WTC11 (cell line): ENCODE results near the gene C10orf90. TPM values are rescaled to one million over a fixed set of nuclear protein-coding genes. Genes with fewer than 3 reads are reported as not detected.

ENCODE experiments used
- ATAC-seq: fragments of 200-7000 bp; cut with Tn5 transposase; 2 replicates; pipeline ENCODE4 v1.10.0; 2021; ENCODE audit warnings: mild to moderate bottlenecking, moderate library complexity
- CTCF ChIA-PET: fragments of 300-600 bp; sonication (Branson Sonifier 250); formaldehyde crosslinking; loops from one replicate; lab custom pipeline; 2021; ENCODE audit warnings: antibody characterized with exemption; lab: Charles Lee
- POLR2A ChIA-PET: fragments of 350-600 bp; sonication (Branson Sonifier 250); formaldehyde crosslinking; loops from one replicate; lab custom pipeline; 2021; ENCODE audit warnings: antibody characterized with exemption; lab: Charles Lee
- DNase-seq: peaks from one replicate; pipeline ENCODE4 v3.0.0; 2021; ENCODE audit warnings: low spot score
- H3K27ac Mint-ChIP-seq: 2 replicates; pipeline ENCODE4 v1.8.0; 2021; ENCODE audit warnings: mixed read lengths
- H3K27me3 Mint-ChIP-seq: 2 replicates; pipeline ENCODE4 v1.8.0; 2021; ENCODE audit warnings: low read depth, mild to moderate bottlenecking, moderate library complexity, mixed read lengths
- H3K36me3 Mint-ChIP-seq: 2 replicates; pipeline ENCODE4 v1.8.0; 2021; ENCODE audit warnings: mixed read lengths
- H3K4me1 Mint-ChIP-seq: 2 replicates; pipeline ENCODE4 v1.8.0; 2022; ENCODE audit warnings: mixed read lengths
- H3K4me3 Mint-ChIP-seq: 2 replicates; pipeline ENCODE4 v1.8.0; 2021; ENCODE audit warnings: mild to moderate bottlenecking, moderate library complexity, mixed read lengths
- H3K9me3 Mint-ChIP-seq: 2 replicates; pipeline ENCODE4 v1.8.0; 2021; ENCODE audit warnings: mixed read lengths
- CBFB ChIP-seq: sonication (generic); formaldehyde crosslinking; IDR thresholded peaks from 2 replicates; pipeline ENCODE4 v1.8.1; 2022; ENCODE audit warnings: mild to moderate bottlenecking, low read depth, missing genetic modification reagents
- CREM ChIP-seq: sonication (generic); formaldehyde crosslinking; IDR thresholded peaks from 2 replicates; pipeline ENCODE4 v1.8.1; 2022; ENCODE audit warnings: mild to moderate bottlenecking, missing genetic modification reagents, moderate library complexity
- E2F1 ChIP-seq: sonication (generic); formaldehyde crosslinking; IDR thresholded peaks from 2 replicates; pipeline ENCODE4 v1.8.0; 2022; ENCODE audit warnings: mild to moderate bottlenecking, missing genetic modification reagents
- ETV6 ChIP-seq: sonication (generic); formaldehyde crosslinking; IDR thresholded peaks from 2 replicates; pipeline ENCODE4 v1.8.1; 2022; ENCODE audit warnings: mild to moderate bottlenecking, missing genetic modification reagents
- GABPB1 ChIP-seq: sonication (generic); formaldehyde crosslinking; IDR thresholded peaks from 2 replicates; pipeline ENCODE4 v1.8.1; 2023; ENCODE audit warnings: mild to moderate bottlenecking, missing genetic modification reagents
- HMGXB4 ChIP-seq: sonication (generic); formaldehyde crosslinking; IDR thresholded peaks from 2 replicates; pipeline ENCODE4 v1.8.1; 2023; ENCODE audit warnings: mild to moderate bottlenecking, moderate library complexity, missing genetic modification reagents
- KAT7 ChIP-seq: sonication (generic); formaldehyde crosslinking; IDR thresholded peaks from 2 replicates; pipeline ENCODE4 v1.8.1; 2023; ENCODE audit warnings: missing genetic modification reagents, mild to moderate bottlenecking, borderline replicate concordance
- NFATC4 ChIP-seq: fragments of 250-450 bp; sonication (Bioruptor Pico); IDR thresholded peaks from 2 replicates; pipeline ENCODE4 v1.9.0; 2021; ENCODE audit warnings: mild to moderate bottlenecking
- NR2C2 ChIP-seq: sonication (generic); formaldehyde crosslinking; IDR thresholded peaks from 2 replicates; pipeline ENCODE4 v1.8.0; 2022; ENCODE audit warnings: mild to moderate bottlenecking, missing genetic modification reagents
- OVOL2 ChIP-seq: fragments of 250-450 bp; sonication (Bioruptor Pico); IDR thresholded peaks from 2 replicates; pipeline ENCODE4 v1.9.0; 2021; ENCODE audit warnings: mild to moderate bottlenecking, borderline replicate concordance
- PREB ChIP-seq: sonication (generic); formaldehyde crosslinking; IDR thresholded peaks from 2 replicates; pipeline ENCODE4 v1.8.1; 2022; ENCODE audit warnings: mild to moderate bottlenecking, missing genetic modification reagents, moderate library complexity, borderline replicate concordance
- SOX15 ChIP-seq: fragments of 250-450 bp; sonication (Bioruptor Pico); IDR thresholded peaks from 2 replicates; pipeline ENCODE4 v1.9.0; 2021; ENCODE audit warnings: mild to moderate bottlenecking
- SP1 ChIP-seq: sonication (generic); formaldehyde crosslinking; conservative IDR thresholded peaks from 2 replicates; pipeline ENCODE4 v1.8.1; 2022; ENCODE audit warnings: missing genetic modification reagents
- TEAD1 ChIP-seq: sonication (generic); formaldehyde crosslinking; IDR thresholded peaks from 2 replicates; pipeline ENCODE4 v1.8.0; 2022; ENCODE audit warnings: mild to moderate bottlenecking, missing genetic modification reagents
- TEAD4 ChIP-seq: sonication (generic); formaldehyde crosslinking; IDR thresholded peaks from 2 replicates; pipeline ENCODE4 v1.8.0; 2022; ENCODE audit warnings: mild to moderate bottlenecking, missing genetic modification reagents
- TP53 ChIP-seq: sonication (generic); formaldehyde crosslinking; IDR thresholded peaks from 2 replicates; pipeline ENCODE4 v1.8.1; 2023; ENCODE audit warnings: mild to moderate bottlenecking, missing genetic modification reagents
- ZNF263 ChIP-seq: sonication (generic); formaldehyde crosslinking; IDR thresholded peaks from 2 replicates; pipeline ENCODE4 v1.8.1; 2022; ENCODE audit warnings: low read depth, mild to moderate bottlenecking, moderate library complexity, missing genetic modification reagents
- ZNF317 ChIP-seq: sonication (generic); formaldehyde crosslinking; IDR thresholded peaks from 2 replicates; pipeline ENCODE4 v1.8.1; 2023; ENCODE audit warnings: low read depth, mild to moderate bottlenecking, moderate library complexity, missing genetic modification reagents, borderline replicate concordance
- total RNA-seq: library from RNA; stranded (reverse); gene quantifications from 3 replicates; pipeline ENCODE4 v1.2.3, GENCODE V29; 2021
- TF ChIP-seq, protein P1 (sequence below): sonication (generic); formaldehyde crosslinking; IDR thresholded peaks from 2 replicates; pipeline ENCODE4 v1.8.1; 2023; ENCODE audit warnings: mild to moderate bottlenecking, missing genetic modification reagents, borderline replicate concordance
- TF ChIP-seq, protein P2 (sequence below): sonication (generic); formaldehyde crosslinking; IDR thresholded peaks from 2 replicates; pipeline ENCODE4 v1.8.0; 2023; ENCODE audit warnings: missing genetic modification reagents, mild to moderate bottlenecking, borderline replicate concordance

Gene C10orf90
- total RNA-seq, 1 experiment from 2014 or later, result 0.85 TPM

DNA sequence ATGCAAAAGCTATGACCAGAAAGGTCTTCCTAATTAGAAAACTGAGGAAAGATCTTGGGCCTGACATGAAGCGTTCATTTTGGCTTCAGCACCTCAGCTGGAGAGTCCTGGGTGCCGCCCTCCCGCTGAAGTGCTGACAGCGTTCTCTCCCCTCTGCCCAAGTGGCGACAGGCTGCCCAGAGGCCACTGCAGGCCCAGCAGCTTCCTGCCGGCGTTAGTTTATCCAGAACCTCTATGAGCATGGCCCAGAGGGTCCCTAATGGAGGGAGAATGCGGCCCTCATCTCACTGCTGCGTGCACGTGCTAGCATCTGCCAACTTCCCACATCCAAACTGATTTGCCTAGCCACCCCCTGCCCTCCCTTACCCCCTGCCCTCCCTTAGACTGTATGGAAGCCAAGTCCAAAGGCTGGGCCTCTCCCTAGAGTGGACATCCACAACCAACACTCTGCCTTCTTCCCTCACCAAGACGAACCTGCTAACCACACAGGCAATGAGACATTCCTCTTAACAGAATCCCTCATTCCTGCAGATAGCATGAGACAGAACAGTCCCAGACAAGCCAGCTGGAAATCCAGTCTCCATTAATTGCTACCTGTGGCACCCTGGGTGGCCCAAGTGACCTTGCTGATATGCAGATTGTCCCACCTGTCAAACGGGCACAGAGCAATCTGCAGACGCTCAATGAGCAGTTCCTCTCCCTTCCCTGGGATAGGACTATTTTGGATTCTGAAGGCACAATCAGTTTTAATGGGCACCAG is 108.4 kb downstream of the C10orf90 start (continued):
- TF ChIP-seq KAT7 (CRISPR knock-in tag) (no peak), ETV6 (CRISPR knock-in tag) (no peak), TEAD1 (no peak), TP53 (CRISPR knock-in tag) (no peak), NR2C2 (CRISPR knock-in tag) (no peak), GABPB1 (CRISPR knock-in tag) (no peak)
- TF ChIP-seq, protein P1, sequence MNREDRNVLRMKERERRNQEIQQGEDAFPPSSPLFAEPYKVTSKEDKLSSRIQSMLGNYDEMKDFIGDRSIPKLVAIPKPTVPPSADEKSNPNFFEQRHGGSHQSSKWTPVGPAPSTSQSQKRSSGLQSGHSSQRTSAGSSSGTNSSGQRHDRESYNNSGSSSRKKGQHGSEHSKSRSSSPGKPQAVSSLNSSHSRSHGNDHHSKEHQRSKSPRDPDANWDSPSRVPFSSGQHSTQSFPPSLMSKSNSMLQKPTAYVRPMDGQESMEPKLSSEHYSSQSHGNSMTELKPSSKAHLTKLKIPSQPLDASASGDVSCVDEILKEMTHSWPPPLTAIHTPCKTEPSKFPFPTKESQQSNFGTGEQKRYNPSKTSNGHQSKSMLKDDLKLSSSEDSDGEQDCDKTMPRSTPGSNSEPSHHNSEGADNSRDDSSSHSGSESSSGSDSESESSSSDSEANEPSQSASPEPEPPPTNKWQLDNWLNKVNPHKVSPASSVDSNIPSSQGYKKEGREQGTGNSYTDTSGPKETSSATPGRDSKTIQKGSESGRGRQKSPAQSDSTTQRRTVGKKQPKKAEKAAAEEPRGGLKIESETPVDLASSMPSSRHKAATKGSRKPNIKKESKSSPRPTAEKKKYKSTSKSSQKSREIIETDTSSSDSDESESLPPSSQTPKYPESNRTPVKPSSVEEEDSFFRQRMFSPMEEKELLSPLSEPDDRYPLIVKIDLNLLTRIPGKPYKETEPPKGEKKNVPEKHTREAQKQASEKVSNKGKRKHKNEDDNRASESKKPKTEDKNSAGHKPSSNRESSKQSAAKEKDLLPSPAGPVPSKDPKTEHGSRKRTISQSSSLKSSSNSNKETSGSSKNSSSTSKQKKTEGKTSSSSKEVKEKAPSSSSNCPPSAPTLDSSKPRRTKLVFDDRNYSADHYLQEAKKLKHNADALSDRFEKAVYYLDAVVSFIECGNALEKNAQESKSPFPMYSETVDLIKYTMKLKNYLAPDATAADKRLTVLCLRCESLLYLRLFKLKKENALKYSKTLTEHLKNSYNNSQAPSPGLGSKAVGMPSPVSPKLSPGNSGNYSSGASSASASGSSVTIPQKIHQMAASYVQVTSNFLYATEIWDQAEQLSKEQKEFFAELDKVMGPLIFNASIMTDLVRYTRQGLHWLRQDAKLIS, result no peak
- TF ChIP-seq, all 79 proteins: peak for 0

GRCh38 chr10:126561294-126561920 is 109.1 kb downstream of the C10orf90 start:
- no peaks in the 10 kb centered on the region; the same call in none of the 2 replicates for H3K27me3 Mint-ChIP-seq
- H3K27ac Mint-ChIP-seq, result peak overlapping the region; percentile 28
- no peak for TF ChIP-seq TEAD4
- TF ChIP-seq CREM (CRISPR knock-in tag), result no peak
- 0 out of 2 replicates have a peak, but pooled peaks have one; percentile 9 for TF ChIP-seq SP1 (CRISPR knock-in tag)
- TF ChIP-seq HMGXB4 (CRISPR knock-in tag), result no peak
- peaks cover 37% of the 10 kb centered on the region for H3K4me1 Mint-ChIP-seq
- CTCF ChIA-PET, result interaction anchor here (1.3 kb wide), 1 partner anchor 58 kb away, joined by 3 read pairs; no protein-coding TSS in a partner anchor
- DNase-seq (no peak), ATAC-seq (peak; percentile 72)
- POLR2A ChIA-PET, result interaction anchor here (0.6 to 1.3 kb wide), 2 partner anchors 9 to 21 kb away, joined by 3 read pairs; no protein-coding TSS in a partner anchor
- H3K9me3 Mint-ChIP-seq, result peaks cover 14% of the 10 kb centered on the region
- H3K4me3 Mint-ChIP-seq, result peak overlapping the region; percentile 30
- peaks cover 17% of the 10 kb centered on the region for H3K36me3 Mint-ChIP-seq

- H3K4me3 Mint-ChIP-seq, result no peak overlapping the region
- peaks cover 38% of the 10 kb centered on the region for H3K4me1 Mint-ChIP-seq
- no peaks in the 10 kb centered on the region; the same call in 1 of the 2 replicates for H3K27me3 Mint-ChIP-seq
- ChIA-PET POLR2A (no interaction called here), CTCF (no interaction called here)
- H3K9me3 Mint-ChIP-seq, result peaks cover 5% of the 10 kb centered on the region
- no peak for DNase-seq
- TF ChIP-seq E2F1 (CRISPR knock-in tag), result no peak
- TF ChIP-seq OVOL2 (CRISPR knock-in tag), result no peak
- TF ChIP-seq SOX15 (CRISPR knock-in tag), result no peak
- TF ChIP-seq CBFB (CRISPR knock-in tag), result no peak
- TF ChIP-seq KAT7 (CRISPR knock-in tag), result no peak
- TF ChIP-seq ZNF317 (CRISPR knock-in tag), result no peak
- TF ChIP-seq, protein P2, sequence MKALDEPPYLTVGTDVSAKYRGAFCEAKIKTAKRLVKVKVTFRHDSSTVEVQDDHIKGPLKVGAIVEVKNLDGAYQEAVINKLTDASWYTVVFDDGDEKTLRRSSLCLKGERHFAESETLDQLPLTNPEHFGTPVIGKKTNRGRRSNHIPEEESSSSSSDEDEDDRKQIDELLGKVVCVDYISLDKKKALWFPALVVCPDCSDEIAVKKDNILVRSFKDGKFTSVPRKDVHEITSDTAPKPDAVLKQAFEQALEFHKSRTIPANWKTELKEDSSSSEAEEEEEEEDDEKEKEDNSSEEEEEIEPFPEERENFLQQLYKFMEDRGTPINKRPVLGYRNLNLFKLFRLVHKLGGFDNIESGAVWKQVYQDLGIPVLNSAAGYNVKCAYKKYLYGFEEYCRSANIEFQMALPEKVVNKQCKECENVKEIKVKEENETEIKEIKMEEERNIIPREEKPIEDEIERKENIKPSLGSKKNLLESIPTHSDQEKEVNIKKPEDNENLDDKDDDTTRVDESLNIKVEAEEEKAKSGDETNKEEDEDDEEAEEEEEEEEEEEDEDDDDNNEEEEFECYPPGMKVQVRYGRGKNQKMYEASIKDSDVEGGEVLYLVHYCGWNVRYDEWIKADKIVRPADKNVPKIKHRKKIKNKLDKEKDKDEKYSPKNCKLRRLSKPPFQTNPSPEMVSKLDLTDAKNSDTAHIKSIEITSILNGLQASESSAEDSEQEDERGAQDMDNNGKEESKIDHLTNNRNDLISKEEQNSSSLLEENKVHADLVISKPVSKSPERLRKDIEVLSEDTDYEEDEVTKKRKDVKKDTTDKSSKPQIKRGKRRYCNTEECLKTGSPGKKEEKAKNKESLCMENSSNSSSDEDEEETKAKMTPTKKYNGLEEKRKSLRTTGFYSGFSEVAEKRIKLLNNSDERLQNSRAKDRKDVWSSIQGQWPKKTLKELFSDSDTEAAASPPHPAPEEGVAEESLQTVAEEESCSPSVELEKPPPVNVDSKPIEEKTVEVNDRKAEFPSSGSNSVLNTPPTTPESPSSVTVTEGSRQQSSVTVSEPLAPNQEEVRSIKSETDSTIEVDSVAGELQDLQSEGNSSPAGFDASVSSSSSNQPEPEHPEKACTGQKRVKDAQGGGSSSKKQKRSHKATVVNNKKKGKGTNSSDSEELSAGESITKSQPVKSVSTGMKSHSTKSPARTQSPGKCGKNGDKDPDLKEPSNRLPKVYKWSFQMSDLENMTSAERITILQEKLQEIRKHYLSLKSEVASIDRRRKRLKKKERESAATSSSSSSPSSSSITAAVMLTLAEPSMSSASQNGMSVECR (CRISPR knock-in tag), result no peak
- TF ChIP-seq ZNF263 (CRISPR knock-in tag), result no peak
- no peak for TF ChIP-seq PREB (CRISPR knock-in tag)
- TF ChIP-seq TP53 (CRISPR knock-in tag), result no peak
- TF ChIP-seq NFATC4 (CRISPR knock-in tag), result no peak
- no peak overlapping the region for H3K27ac Mint-ChIP-seq
- H3K36me3 Mint-ChIP-seq, result 0 out of 2 replicates have a peak, but pooled peaks cover 2% of the 10 kb centered on the region
- ATAC-seq, result no peak
These were observed 111.6 kb downstream of the C10orf90 start for GRCh38 chr10:126558881-126559280.
